Ishikawa (cell line): Measurements from ENCODE around the gene POFUT1.

Experiments
- CEBPB ChIP-seq: IDR thresholded peaks from 2 replicates; pipeline ENCODE4 v1.6.1; 2012
- CREB1 ChIP-seq: IDR thresholded peaks from 2 replicates; pipeline ENCODE4 v1.6.1; 2012; ENCODE audit warnings: low read depth
- EGR1 ChIP-seq: IDR thresholded peaks from 2 replicates; pipeline ENCODE4 v1.6.1; 2012
- EP300 ChIP-seq: IDR thresholded peaks from 2 replicates; pipeline ENCODE4 v1.6.1; 2012; ENCODE audit warnings: borderline replicate concordance
- FOXM1 ChIP-seq: IDR thresholded peaks from 2 replicates; pipeline ENCODE4 v1.6.1; 2012; ENCODE audit warnings: low read depth, borderline replicate concordance
- MAX ChIP-seq: IDR thresholded peaks from 2 replicates; pipeline ENCODE4 v1.6.1; 2012
- NFIC ChIP-seq: IDR thresholded peaks from 2 replicates; pipeline ENCODE4 v1.6.1; 2012
- RAD21 ChIP-seq: IDR thresholded peaks from 2 replicates; pipeline ENCODE4 v1.6.1; 2012; ENCODE audit warnings: low read depth
- REST ChIP-seq: IDR thresholded peaks from 2 replicates; pipeline ENCODE4 v1.6.1; 2012; ENCODE audit warnings: low read depth, mild to moderate bottlenecking
- TAF1 ChIP-seq: IDR thresholded peaks from 2 replicates; pipeline ENCODE4 v1.6.1; 2012; ENCODE audit warnings: low read depth, mild to moderate bottlenecking
- TCF12 ChIP-seq: IDR thresholded peaks from 2 replicates; pipeline ENCODE4 v1.6.1; 2012; ENCODE audit warnings: low read depth
- TEAD4 ChIP-seq: IDR thresholded peaks from 2 replicates; pipeline ENCODE4 v1.6.1; 2012
- USF1 ChIP-seq: IDR thresholded peaks from 2 replicates; pipeline ENCODE4 v1.6.1; 2012
- YY1 ChIP-seq: IDR thresholded peaks from 2 replicates; pipeline ENCODE4 v1.6.1; 2012; ENCODE audit warnings: low read depth
- ZBTB7A ChIP-seq: IDR thresholded peaks from 2 replicates; pipeline ENCODE4 v1.6.1; 2012; ENCODE audit warnings: low read depth

Gene POFUT1

GRCh38 chr20:32186506-32186905, 21.2 kb upstream of the POFUT1 start:
- TF ChIP-seq ZBTB7A (no peak), TCF12 (no peak), REST (no peak), CREB1 (no peak), YY1 (no peak), NFIC (no peak), RAD21 (no peak), TAF1 (no peak)

- TF ChIP-seq MAX (no peak), RAD21 (no peak), REST (no peak), ZBTB7A (no peak), YY1 (no peak), CEBPB (no peak), EP300 (no peak), FOXM1 (no peak), CREB1 (no peak), USF1 (no peak), TEAD4 (no peak), TAF1 (no peak), EGR1 (no peak), TCF12 (no peak), NFIC (no peak)
Measured at GRCh38 chr20:32188376-32189122, 19.1 kb upstream of the POFUT1 start.

- TF ChIP-seq EP300 (no peak), YY1 (no peak), TCF12 (no peak), CEBPB (no peak), RAD21 (no peak), TAF1 (no peak)
Measured at GRCh38 chr20:32189123-32189410, 18.6 kb upstream of the POFUT1 start.

- TF ChIP-seq RAD21 (no peak), YY1 (no peak), ZBTB7A (no peak), TAF1 (no peak), MAX (no peak), TEAD4 (no peak), CEBPB (no peak), USF1 (no peak), EP300 (no peak), NFIC (no peak), REST (no peak), TCF12 (no peak), EGR1 (no peak), FOXM1 (no peak)
Measured at GRCh38 chr20:32189691-32190615, 17.7 kb upstream of the POFUT1 start.
